Spleen (tissue), 11 donors: Measurements from ENCODE around the gene TESMIN. TPM values are rescaled to one million over a fixed set of nuclear protein-coding genes. Genes with fewer than 3 reads are reported as not detected.

ENCODE experiments used
- DNase-seq: peaks from one replicate; pipeline ENCODE4 v3.0.0-alpha.2; 2020
- H3K27ac ChIP-seq, 8 donors: fragments of 200-600 bp; sonication (generic) in 7 of 8; 1 replicate in 4 of 8; 2 replicates in 4 of 8; pipeline versions ENCODE4 v1.5.0 to v1.8.0; 2016 to 2021; ENCODE audit warnings: inconsistent platforms in 4 of 8, mild to moderate bottlenecking in 4 of 8, moderate library complexity in 1 of 8
- H3K27me3 ChIP-seq, 7 donors: fragments of 200-600 bp; sonication (generic) in 6 of 7; replicated peaks in 1 of 7; 1 replicate in 4 of 7; 2 replicates in 3 of 7; pipeline versions ENCODE4 v1.5.0 to v1.8.0; 2016 to 2021; ENCODE audit warnings: inconsistent platforms in 3 of 7, mild to moderate bottlenecking in 1 of 7
- H3K36me3 ChIP-seq, 6 donors: fragments of 200-600 bp; sonication (generic) in 5 of 6; 1 replicate in 4 of 6; 2 replicates in 2 of 6; pipeline versions ENCODE4 v1.5.0 to v1.8.0; 2016 to 2021; ENCODE audit warnings: inconsistent platforms in 2 of 6
- H3K4me1 ChIP-seq, 6 donors: fragments of 200-600 bp; sonication (generic) in 5 of 6; 1 replicate in 3 of 6; 2 replicates in 3 of 6; pipeline versions ENCODE4 v1.5.0 to v1.8.0; 2016 to 2021; ENCODE audit warnings: inconsistent platforms in 3 of 6
- H3K4me3 ChIP-seq, 8 donors: fragments of 200-600 bp; sonication (generic) in 7 of 8; 1 replicate in 4 of 8; 2 replicates in 4 of 8; pipeline versions ENCODE4 v1.5.0 to v1.8.0; 2016 to 2021; ENCODE audit warnings: inconsistent platforms in 4 of 8, mild to moderate bottlenecking in 4 of 8, moderate library complexity in 2 of 8
- H3K9me3 ChIP-seq, 8 donors: fragments of 200-600 bp; sonication (generic) in 7 of 8; 1 replicate in 4 of 8; 2 replicates in 4 of 8; pipeline versions ENCODE4 v1.5.0 to v1.8.0; 2016 to 2021; ENCODE audit warnings: inconsistent platforms in 4 of 8
- POLR2A ChIP-seq, 3 donors: fragments of 450-650 bp; IDR thresholded peaks; one replicate each; pipeline ENCODE4 v1.5.1; 2017; ENCODE audit warnings: antibody characterized with exemption in 3 of 3, mild to moderate bottlenecking in 1 of 3
- POLR2AphosphoS5 ChIP-seq, 3 donors: sonication (generic); formaldehyde crosslinking; IDR thresholded peaks; one replicate each; pipeline ENCODE4 v1.5.1; 2017; ENCODE audit warnings: antibody characterized with exemption in 3 of 3
- WGBS, 5 donors: extraction: QIAGEN DNeasy Blood & Tissue Kit in 3 of 5; methylation state at CpG; one replicate each; pipeline versions ENCODE4 v1.1.5 to v1.1.7; 2013 to 2018; 5-methylcytosine and 5-hydroxymethylcytosine counted together
- intact Hi-C: fragments of 100-400 bp; cut with DNase I; formaldehyde crosslinking; loops from one replicate; pipeline ENCODE4 v1.15.0; 2023; ENCODE audit warnings: low total_unique reads
- polyA plus RNA-seq, 3 donors: library from polyadenylated mRNA; stranded (reverse); fragments of 200-250 nt; gene quantifications; one replicate each; pipeline ENCODE4 v1.2.1, GENCODE V29; 2013
- total RNA-seq, 7 donors: library from RNA; depleted of rRNA in 3 of 7; stranded (reverse); fragments of >200 nt in 3 of 7; fragmentation: NEBNext Ultra II Directional in 4 of 7; extraction: Animal tissue kit (Norgen Biotek cat#: 25700) in 4 of 7; gene quantifications; one replicate each; pipeline versions ENCODE4 v1.1.0 to v1.2.1, GENCODE V29; 2016 to 2021
- TF ChIP-seq, protein P1 (sequence below), 11 experiments: fragments of 200-600 bp in 7 of 11; fragments of 450-650 bp in 4 of 11; sonication (generic) in 4 of 11; IDR thresholded peaks in 8 of 11; conservative IDR thresholded peaks in 3 of 11; 1 replicate in 7 of 11; 2 replicates in 4 of 11; pipeline versions ENCODE4 v1.4.0 to v1.8.0; 2016 to 2021; ENCODE audit warnings: antibody characterized with exemption in 11 of 11, inconsistent platforms in 4 of 11, mild to moderate bottlenecking in 1 of 11
- donor health status: healthy with polysubstance abuse.
- donor health status: DM: no; HTN: no; CAD: no; lungs with moderate emphysema.
- donor health status: DM: no; HTN: no; CAD: no.
- donor health status: Bipolar disorder and iron deficiency.
- donor health status: healthy.
- donor health status: DM: no; HTN: no; CAD: no.
- donor health status: DM: yes; HTN: yes; CAD: no.

TESMIN gene
- total and polyA plus RNA-seq, 10 donors = 0.70 to 8.4 (median 4.4) TPM

DNA sequence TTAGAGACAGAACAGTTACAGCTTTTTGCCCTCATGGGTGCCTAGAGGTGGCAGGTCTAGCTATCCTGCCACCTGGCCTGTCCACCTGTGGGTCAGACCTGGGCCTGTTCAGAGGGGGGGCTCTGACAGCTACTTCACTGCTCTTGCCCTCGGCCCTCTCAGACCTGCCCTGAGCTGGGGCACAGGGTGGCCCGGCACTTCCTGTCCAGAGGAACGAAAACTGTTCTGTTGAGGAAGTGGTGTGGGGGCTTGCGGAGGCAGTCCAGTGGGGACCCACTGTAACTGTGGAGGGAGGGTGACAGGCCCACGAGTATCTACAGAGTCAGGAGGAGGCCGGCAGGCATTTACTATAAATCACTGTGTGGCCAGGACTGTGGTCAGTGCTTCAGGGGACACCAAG is 16.2 kb downstream of the TESMIN start:
- Histone ChIP-seq H3K4me1 (peaks cover 0 to 30% (median 0%) of the 10 kb centered on the region in 6 donors), H3K4me3 (peak overlapping the region in 1 of 8 donors; percentile 16), H3K36me3 (peaks cover 0 to 10% (median 0%) of the 10 kb centered on the region in 6 donors), H3K9me3 (no peaks in the 10 kb centered on the region), H3K27ac (peak overlapping the region in 5 of 8 donors; percentile 27 to 72 (median 66)), H3K27me3 (no peaks in the 10 kb centered on the region)
- no peak for TF ChIP-seq POLR2A (IDR thresholded peaks at IDR 0.05)
- peak; percentile 78 for DNase-seq
- WGBS, 5 donors = 34 to 73% (median 52%) methylated on average over 6 of the region's 6 CpGs
- intact Hi-C loops = no loop called here

DNA sequence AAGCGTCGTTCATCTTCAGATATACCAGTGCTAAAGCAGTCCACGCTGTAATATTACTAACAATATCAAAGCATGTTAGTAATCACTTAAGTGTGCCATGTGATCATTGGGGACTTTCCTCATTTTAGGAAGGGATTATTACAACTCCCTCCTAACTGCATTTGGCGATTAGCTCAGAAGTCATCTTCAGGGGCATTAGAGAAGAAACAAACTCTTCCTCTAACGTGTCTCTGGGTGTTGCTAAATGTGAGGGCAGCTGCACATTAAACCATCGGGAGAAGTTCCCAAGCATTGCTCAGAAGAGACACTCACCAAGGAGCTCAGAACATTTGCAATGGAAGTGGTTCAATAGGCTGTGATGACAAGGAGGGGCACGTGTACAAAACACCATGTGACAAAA is 17.2 kb downstream of the TESMIN start:
- no peak for DNase-seq
- Histone ChIP-seq H3K27me3 (no peaks in the 10 kb centered on the region), H3K9me3 (no peaks in the 10 kb centered on the region), H3K4me1 (peaks cover 0 to 30% (median 0%) of the 10 kb centered on the region in 6 donors), H3K36me3 (peaks cover 0 to 10% (median 0%) of the 10 kb centered on the region in 6 donors), H3K4me3 (no peak overlapping the region), H3K27ac (no peak overlapping the region)
- 59 to 88% (median 72%) methylated on average over 7 of the region's 7 CpGs for WGBS, 5 donors
- TF ChIP-seq, protein P1, sequence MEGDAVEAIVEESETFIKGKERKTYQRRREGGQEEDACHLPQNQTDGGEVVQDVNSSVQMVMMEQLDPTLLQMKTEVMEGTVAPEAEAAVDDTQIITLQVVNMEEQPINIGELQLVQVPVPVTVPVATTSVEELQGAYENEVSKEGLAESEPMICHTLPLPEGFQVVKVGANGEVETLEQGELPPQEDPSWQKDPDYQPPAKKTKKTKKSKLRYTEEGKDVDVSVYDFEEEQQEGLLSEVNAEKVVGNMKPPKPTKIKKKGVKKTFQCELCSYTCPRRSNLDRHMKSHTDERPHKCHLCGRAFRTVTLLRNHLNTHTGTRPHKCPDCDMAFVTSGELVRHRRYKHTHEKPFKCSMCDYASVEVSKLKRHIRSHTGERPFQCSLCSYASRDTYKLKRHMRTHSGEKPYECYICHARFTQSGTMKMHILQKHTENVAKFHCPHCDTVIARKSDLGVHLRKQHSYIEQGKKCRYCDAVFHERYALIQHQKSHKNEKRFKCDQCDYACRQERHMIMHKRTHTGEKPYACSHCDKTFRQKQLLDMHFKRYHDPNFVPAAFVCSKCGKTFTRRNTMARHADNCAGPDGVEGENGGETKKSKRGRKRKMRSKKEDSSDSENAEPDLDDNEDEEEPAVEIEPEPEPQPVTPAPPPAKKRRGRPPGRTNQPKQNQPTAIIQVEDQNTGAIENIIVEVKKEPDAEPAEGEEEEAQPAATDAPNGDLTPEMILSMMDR (IDR thresholded peaks at IDR 0.05 in 8 of 11, conservative IDR thresholded peaks at IDR 0.05 in 3 of 11) = no peak
- TF ChIP-seq POLR2A (IDR thresholded peaks at IDR 0.05) (no peak), POLR2AphosphoS5 (IDR thresholded peaks at IDR 0.05) (no peak)
- intact Hi-C loops = no loop called here

DNA sequence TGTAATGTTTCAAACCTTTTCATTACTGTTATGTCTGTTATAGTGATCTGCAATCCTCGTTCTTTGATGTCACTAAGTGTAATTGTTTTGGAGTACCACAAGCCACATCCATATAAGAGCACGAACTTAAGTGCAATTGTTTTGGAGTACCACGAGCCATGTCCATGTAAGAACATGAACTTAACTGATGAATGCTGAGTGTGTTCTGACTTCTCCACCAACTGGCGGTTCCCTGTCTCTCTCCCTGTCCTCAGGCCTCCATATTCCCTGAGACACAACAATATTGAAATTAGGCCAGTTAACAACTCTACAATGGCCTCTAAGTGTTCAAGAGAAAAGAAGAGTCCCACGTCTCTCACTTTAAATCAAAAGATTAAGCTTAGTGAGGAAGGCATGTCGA is 23.5 kb downstream of the TESMIN start:
- Histone ChIP-seq H3K9me3 (no peaks in the 10 kb centered on the region), H3K27me3 (no peaks in the 10 kb centered on the region), H3K4me1 (no peaks in the 10 kb centered on the region), H3K27ac (no peak overlapping the region), H3K36me3 (no peaks in the 10 kb centered on the region), H3K4me3 (no peak overlapping the region)
- WGBS, 5 donors = 70 to 91% (median 85%) methylated on average over 6 of the region's 6 CpGs
- TF ChIP-seq POLR2AphosphoS5 (IDR thresholded peaks at IDR 0.05) (no peak), POLR2A (IDR thresholded peaks at IDR 0.05) (no peak)
- TF ChIP-seq, protein P1 (IDR thresholded peaks at IDR 0.05 in 8 of 11, conservative IDR thresholded peaks at IDR 0.05 in 3 of 11) = no peak
- intact Hi-C loops = no loop called here
- no peak for DNase-seq

DNA sequence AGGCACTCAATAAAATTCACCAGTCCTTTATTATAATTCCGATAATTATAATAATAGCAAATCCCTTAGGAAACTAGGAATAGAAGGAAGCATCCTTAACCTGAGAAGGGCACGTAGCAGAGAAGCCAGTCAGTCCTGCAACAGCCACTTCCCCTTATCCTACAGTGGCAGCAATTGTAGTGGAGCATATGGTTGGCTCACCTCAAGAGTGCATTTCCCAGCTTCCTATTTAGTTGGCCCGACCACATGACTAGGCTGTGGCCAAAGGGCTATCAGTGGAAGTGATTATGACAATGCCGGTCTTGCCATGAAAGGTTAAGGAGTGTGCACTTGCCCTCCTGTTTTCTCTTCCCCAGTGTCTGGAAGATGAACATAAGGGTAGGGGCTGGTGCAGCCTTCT is 27.0 kb downstream of the TESMIN start:
- WGBS, 5 donors = 46 to 64% (median 58%) methylated on average over 4 of the region's 4 CpGs
- no peaks in the 10 kb centered on the region for H3K36me3 ChIP-seq
- H3K27ac ChIP-seq = no peak overlapping the region
- DNase-seq = no peak
- H3K27me3 ChIP-seq = no peaks in the 10 kb centered on the region
- peaks cover 0 to 13% (median 7%) of the 10 kb centered on the region in 8 donors for H3K9me3 ChIP-seq
- H3K4me3 ChIP-seq = no peak overlapping the region
- H3K4me1 ChIP-seq = no peaks in the 10 kb centered on the region
- intact Hi-C loops = no loop called here
- TF ChIP-seq, protein P1 (IDR thresholded peaks at IDR 0.05 in 8 of 11, conservative IDR thresholded peaks at IDR 0.05 in 3 of 11) = no peak
- no peak for TF ChIP-seq POLR2A (IDR thresholded peaks at IDR 0.05)

DNA sequence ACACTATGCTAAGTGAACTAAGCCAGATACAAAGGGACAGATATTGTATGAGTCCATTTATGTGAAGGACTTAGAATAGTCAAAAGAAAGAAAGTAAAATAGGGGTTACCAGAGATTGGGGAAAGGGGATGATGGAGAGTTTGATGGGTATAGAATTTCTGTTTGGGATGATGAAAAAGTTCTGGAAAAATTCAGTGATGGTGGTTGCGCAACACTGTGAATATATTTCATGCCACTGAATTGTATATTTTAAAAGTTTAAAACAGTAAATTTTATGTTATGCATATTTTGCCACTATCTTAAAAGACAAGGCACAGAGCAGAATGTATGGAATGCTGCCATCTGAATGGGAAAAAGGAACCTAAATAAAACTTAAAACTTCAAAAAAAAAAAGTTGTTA is 29.2 kb downstream of the TESMIN start:
- no peaks in the 10 kb centered on the region for H3K4me1 ChIP-seq
- no peak overlapping the region for H3K27ac ChIP-seq
- intact Hi-C loops = no loop called here
- WGBS, 5 donors = 94 to 100% (median 98%) methylated on average over 1 of the region's 1 CpG
- no peak for DNase-seq
- no peaks in the 10 kb centered on the region for H3K36me3 ChIP-seq
- peaks cover 0 to 21% (median 7%) of the 10 kb centered on the region in 8 donors for H3K9me3 ChIP-seq
- H3K4me3 ChIP-seq = no peak overlapping the region
- TF ChIP-seq, protein P1 (IDR thresholded peaks at IDR 0.05 in 8 of 11, conservative IDR thresholded peaks at IDR 0.05 in 3 of 11) = no peak
- no peak for TF ChIP-seq POLR2A (IDR thresholded peaks at IDR 0.05)
- no peaks in the 10 kb centered on the region for H3K27me3 ChIP-seq
